ENCODE data around the gene MSH2.
"Not testable (repeated sequence)": the region's sequence is repeated elsewhere in the genome, so short reads cannot be mapped to it uniquely, and the experiment has no call there.

The MSH2 gene

GRCh38 chr2:47402805-47403608 lies at the start of gene MSH2:
MSH2 (plus strand) TSS chr2:47403156; CDS start chr2:47403192, 36 bp downstream.
- no peak for TF ChIP-seq CTCF (IDR thresholded peaks at IDR 0.05; ENCODE audit: low read depth, low read length)
- DNase-seq (ENCODE audit: extremely low read depth, low read depth) = peak; percentile 75

- no peak for TF ChIP-seq CTCF (IDR thresholded peaks at IDR 0.05; ENCODE audit: low read depth, low read length)
- DNase-seq (ENCODE audit: extremely low read depth, low read depth) = no peak
These were observed 48.7 kb upstream of the MSH2 start for GRCh38 chr2:47354013-47354847.

DNA sequence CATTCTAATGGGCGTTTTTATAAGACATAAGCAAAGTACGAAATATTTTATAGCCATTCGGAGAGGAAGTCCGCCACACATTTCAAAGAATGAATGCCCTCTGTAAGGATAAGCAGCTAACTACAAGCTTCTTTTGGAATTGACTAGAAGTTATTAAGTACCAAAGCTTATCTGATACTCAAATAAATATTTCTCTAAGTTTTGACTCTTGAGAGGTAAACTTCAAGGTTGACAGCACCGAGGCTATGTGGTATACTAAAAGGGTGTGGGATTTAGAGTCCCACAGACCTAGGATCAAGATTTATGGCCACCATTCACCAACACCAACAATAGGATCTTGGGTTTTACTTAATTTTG lies 48.1 kb upstream of the MSH2 start:
- no peak for TF ChIP-seq CTCF (IDR thresholded peaks at IDR 0.05; ENCODE audit: low read depth, low read length)
- no peak for DNase-seq (ENCODE audit: extremely low read depth, low read depth)

DNA sequence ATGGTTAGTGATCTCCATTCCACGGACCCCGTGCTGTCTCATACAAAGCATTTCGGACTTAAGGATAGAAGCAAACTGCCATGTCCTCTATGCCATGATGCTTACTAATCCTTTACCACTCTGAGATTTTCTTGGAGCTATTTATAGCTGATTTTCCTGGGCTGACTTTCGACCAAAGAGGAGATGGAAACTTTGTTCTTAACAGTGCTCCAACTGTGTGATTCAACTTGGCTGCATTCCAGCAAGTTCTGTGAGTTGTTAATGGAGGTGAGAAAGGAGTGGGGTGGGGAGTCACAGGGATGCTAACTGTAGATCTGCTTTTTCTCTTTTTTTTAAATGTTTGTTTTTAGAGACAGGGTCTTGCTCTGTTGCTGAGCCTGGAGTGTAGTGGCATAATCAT lies 45.5 kb upstream of the MSH2 start:
- no peak for TF ChIP-seq CTCF (IDR thresholded peaks at IDR 0.05; ENCODE audit: low read depth, low read length)
- no peak for DNase-seq (ENCODE audit: extremely low read depth, low read depth)

DNA sequence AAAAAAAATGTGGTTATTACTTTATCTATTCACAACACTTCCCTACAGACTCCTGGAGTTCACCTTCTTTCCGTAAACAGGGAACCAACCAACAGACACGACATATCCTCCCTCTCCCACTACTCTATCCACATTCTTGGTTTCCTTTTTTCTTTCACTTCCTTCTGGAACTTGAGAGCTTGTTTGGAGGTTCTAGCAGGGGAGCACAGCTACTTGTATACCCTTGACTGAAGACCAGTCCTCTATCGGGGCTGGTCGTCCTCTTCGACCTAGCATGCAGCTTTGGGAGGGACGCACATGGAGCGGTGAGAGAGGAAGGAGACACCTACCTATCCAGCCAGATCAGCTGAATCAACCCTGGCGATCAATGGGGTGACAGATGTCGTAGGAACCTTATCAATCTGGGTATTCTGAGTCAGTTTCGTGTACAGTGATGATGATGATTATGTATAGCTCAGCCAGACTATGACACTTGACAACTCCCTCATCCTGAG lies 43.5 kb upstream of the MSH2 start:
- DNase-seq (ENCODE audit: extremely low read depth, low read depth) = no peak
- no peak for TF ChIP-seq CTCF (IDR thresholded peaks at IDR 0.05; ENCODE audit: low read depth, low read length)

DNA sequence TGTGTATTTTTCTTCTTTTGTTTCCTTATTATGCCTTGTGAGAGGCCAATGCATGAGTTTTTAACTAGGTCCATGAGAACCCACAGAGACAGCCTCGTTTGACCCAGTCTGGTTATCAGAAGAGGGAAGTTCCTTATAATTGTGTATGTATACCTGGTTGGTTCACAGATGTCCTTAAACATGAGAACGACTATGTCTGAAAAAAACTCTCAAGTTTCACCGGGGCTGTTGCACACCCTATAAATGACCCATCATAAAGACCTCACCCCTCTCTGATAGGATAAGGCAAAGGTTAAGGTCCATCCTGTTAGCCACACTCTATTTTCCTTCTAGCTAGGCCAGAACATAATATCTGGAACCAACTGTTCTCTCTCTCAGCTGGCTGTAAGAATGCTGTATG lies 42.7 kb upstream of the MSH2 start:
- DNase-seq (ENCODE audit: extremely low read depth, low read depth) = no peak
- no peak for TF ChIP-seq CTCF (IDR thresholded peaks at IDR 0.05; ENCODE audit: low read depth, low read length)

GRCh38 chr2:47360927-47361326 lies 42.0 kb upstream of the MSH2 start:
- DNase-seq (ENCODE audit: extremely low read depth, low read depth) = no peak
- no peak for TF ChIP-seq CTCF (IDR thresholded peaks at IDR 0.05; ENCODE audit: low read depth, low read length)

DNA sequence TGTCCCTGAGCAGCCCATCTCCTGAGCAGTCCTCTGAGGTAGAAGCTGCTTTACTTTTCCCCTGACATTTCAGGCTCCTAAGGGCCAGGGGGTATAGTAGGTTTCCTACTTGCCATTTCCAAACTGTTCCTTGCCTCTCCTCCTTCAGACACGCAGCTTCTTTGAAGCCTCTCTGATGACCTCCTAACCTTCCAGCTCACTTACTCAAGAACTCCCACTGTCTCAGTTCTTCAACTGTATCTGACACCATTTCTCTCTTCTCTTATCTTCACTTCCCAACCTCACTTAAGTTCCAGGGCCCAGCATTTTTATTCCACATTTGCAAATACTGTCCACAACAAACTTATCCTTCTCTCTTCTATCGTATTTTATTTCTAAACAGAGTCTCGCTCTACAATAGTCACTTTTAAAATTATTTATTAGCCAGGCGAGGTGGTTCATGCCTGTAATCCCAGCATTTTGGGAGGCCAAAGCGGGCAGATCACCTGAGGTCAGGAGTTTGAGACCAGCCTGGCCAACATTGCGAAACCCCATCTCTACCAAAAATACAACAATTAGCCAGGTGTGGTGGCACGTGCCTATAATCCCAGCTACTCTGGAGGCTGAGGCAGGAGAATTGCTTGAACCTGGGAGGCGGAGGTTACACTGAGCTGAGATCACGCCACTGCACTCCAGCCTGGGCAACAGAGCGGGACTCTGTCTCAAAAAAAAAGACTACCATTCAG lies 41.3 kb upstream of the MSH2 start:
- not testable (repeated sequence) for DNase-seq (ENCODE audit: extremely low read depth, low read depth)

All from AG09319 (cell line).